ENCODE data around the gene DENND4B. TPM values are rescaled to one million over a fixed set of nuclear protein-coding genes. Genes with fewer than 3 reads are reported as not detected.
A peak's percentile ranks its signal among the peaks of the same experiment; 100 is the strongest.

DENND4B gene
- total and polyA plus RNA-seq, 9 of the 15 experiments (the other 6 are each of a cell fraction or from before 2014, with no cell fraction given): 9.5 to 80.5 (median 23.1) TPM

GRCh38 chr1:153967107-153967999 is 20.8 kb upstream of the DENND4B start, which contains the start of gene CREB3L4 (continued):
- TF ChIP-seq MGA (IDR thresholded peaks at IDR 0.05) (peak; percentile 96), SNAPC5 (CRISPR knock-in tag; IDR thresholded peaks at IDR 0.05) (no peak), PHTF2 (CRISPR knock-in tag; IDR thresholded peaks at IDR 0.05) (no peak), JUN (IDR thresholded peaks at IDR 0.05; ENCODE audit: borderline replicate concordance, low read depth, low read length) (peak; percentile 60), JUN (CRISPR knock-in tag; IDR thresholded peaks at IDR 0.05; ENCODE audit: borderline replicate concordance) (no peak; the same call in 1 of the 2 replicates), GABPA (tag; conservative IDR thresholded peaks at IDR 0.05; ENCODE audit: low read depth) (peak; percentile 90), CAMTA2 (CRISPR knock-in tag; conservative IDR thresholded peaks at IDR 0.05) (no peak)
- TF ChIP-seq, protein P1, sequence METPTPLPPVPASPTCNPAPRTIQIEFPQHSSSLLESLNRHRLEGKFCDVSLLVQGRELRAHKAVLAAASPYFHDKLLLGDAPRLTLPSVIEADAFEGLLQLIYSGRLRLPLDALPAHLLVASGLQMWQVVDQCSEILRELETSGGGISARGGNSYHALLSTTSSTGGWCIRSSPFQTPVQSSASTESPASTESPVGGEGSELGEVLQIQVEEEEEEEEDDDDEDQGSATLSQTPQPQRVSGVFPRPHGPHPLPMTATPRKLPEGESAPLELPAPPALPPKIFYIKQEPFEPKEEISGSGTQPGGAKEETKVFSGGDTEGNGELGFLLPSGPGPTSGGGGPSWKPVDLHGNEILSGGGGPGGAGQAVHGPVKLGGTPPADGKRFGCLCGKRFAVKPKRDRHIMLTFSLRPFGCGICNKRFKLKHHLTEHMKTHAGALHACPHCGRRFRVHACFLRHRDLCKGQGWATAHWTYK (CRISPR knock-in tag; IDR thresholded peaks at IDR 0.05): no peak

Data from K562 (cell line).